ENCODE results near the gene NAPSA. TPM values are rescaled to one million over a fixed set of nuclear protein-coding genes. Genes with fewer than 3 reads are reported as not detected.
A peak's percentile ranks its signal among the peaks of the same experiment; 100 is the strongest.

The NAPSA gene
- total RNA-seq: under 1 TPM in 3 of 4 donors, not detected in 1; 0.43 to 0.84 (median 0.56) TPM
- 0.72 TPM for polyA plus RNA-seq
- long read RNA-seq, donor 1: 0 reads
- long read RNA-seq, donor 2: 0 reads
- long read RNA-seq, donor 3: 0 reads
- long read RNA-seq, donor 4: 0 reads

DNA sequence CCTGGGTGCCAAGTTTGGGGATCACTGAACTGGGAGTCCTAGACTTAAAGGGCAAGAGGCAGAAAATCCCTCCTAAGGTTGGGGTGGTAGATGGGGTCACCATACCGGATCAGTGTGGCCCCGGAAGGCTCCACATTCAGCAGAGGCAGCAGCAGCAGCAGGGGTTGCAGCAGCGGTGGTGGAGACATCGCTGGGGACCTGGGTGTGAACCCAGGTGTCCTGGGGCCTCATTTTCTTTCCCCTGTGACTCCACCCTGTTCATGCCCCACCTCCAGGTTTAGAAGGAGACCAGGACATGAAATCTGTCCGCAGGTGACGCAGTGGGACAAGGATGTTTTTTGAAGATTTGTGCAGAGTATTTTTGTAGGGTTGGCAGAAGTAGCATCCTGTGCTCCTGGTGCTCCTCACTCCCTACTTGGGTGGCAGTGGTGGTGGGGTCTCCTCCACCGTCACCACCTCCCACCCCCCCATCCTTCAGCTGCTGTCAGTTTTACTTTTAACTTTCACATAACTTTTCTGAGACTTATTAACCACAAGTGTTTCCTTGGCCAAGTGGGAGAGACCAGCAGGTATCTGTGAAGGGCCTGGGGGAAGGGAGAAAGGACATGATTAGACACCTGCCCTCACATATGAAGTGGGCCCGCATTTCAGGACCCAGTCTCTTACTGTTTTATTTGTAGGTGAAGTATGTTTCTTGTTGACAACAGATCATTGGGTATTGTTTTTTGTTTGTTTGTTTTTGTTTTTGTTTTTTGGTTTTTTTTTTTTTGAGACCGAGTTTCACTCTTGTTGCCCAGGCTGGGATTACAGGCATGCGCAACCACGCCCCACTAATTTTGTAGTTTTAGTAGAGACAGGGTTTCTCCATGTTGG is at the start of gene NAPSA:
NAPSA (minus strand) TSS at position 206 of the 873 bp plus-strand sequence; CDS start at position 188, 18 bp downstream.
- 82% methylated on average over 11 of the region's 11 CpGs for WGBS
- intact Hi-C loops (cut with DNase I): loop anchor here (5.0 to 10.0 kb wide), 4 partner anchors 47 to 419 kb away; no protein-coding TSS in a partner anchor
- Histone ChIP-seq H3K4me1 (ENCODE audit: control insufficient read depth, insufficient read depth, low read length) (no peaks in the 10 kb centered on the region), H3K27ac (ENCODE audit: low read length) (no peak within 1 kb of the TSS), H3K9me3 (ENCODE audit: control insufficient read depth, low read length) (no peaks in the 10 kb centered on the region), H3K4me3 (ENCODE audit: low read length) (no peak within 1 kb of the TSS), H3K27me3 (ENCODE audit: control insufficient read depth, insufficient read depth) (no peaks in the 10 kb centered on the region)
- DNase-seq: no peak
- no peak for ATAC-seq

- no peak for ATAC-seq
- no peaks in the 10 kb centered on the region for H3K4me1 ChIP-seq (ENCODE audit: control insufficient read depth, insufficient read depth, low read length)
- no peak for DNase-seq
- H3K27me3 ChIP-seq (ENCODE audit: control insufficient read depth, insufficient read depth): no peaks in the 10 kb centered on the region
- no peaks in the 10 kb centered on the region for H3K9me3 ChIP-seq (ENCODE audit: control insufficient read depth, low read length)
- WGBS: 96% methylated on average over 21 of the region's 21 CpGs
- no peak overlapping the region for H3K27ac ChIP-seq (ENCODE audit: low read length)
- intact Hi-C loops (cut with DNase I): loop anchor here in 2 of 4 donors (5.0 kb wide), 2 partner anchors 46 to 51 kb away; partner anchors contain the start of gene NAPSA (in 1 of the 2)
- no peak overlapping the region for H3K4me3 ChIP-seq (ENCODE audit: low read length)
Measured at GRCh38 chr19:50413531-50413930, 48.1 kb upstream of the NAPSA start.

DNA sequence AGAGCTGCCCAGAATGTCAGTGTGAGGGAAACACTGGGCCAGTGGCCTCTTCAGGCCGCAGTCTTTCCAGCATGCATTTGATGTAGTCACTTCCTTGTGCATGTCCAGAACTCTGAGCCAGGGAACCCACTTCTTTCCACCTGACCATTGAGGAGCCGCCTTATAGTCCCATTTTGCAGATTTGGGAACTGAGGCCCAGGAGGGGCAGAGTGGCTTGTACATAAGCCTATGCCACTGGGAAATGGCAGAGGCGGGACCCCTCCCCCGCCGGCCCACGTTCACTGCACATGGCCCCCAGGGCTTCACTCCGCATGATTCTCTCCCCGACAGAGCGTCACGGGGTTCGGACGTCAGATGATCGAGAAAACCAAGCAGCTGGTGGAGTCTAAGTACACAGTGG is 47.7 kb upstream of the NAPSA start:
- ATAC-seq (no peak), DNase-seq (no peak)
- Histone ChIP-seq H3K4me1 (ENCODE audit: control insufficient read depth, insufficient read depth, low read length) (no peaks in the 10 kb centered on the region), H3K27me3 (ENCODE audit: control insufficient read depth, insufficient read depth) (no peaks in the 10 kb centered on the region), H3K4me3 (ENCODE audit: low read length) (no peak overlapping the region), H3K27ac (ENCODE audit: low read length) (no peak overlapping the region), H3K9me3 (ENCODE audit: control insufficient read depth, low read length) (no peaks in the 10 kb centered on the region)
- intact Hi-C loops (cut with DNase I): loop anchor here in 2 of 4 donors (5.0 kb wide), 2 partner anchors 46 to 51 kb away; partner anchors contain the start of gene NAPSA (in 1 of the 2)
- WGBS: 95% methylated on average over 13 of the region's 13 CpGs

- intact Hi-C loops (cut with DNase I): loop anchor here in 2 of 4 donors (5.0 kb wide), 2 partner anchors 45 to 50 kb away; partner anchors contain the start of gene NAPSA (in 1 of the 2)
- H3K9me3 ChIP-seq (ENCODE audit: control insufficient read depth, low read length): no peaks in the 10 kb centered on the region
- H3K4me3 ChIP-seq (ENCODE audit: low read length): no peak overlapping the region
- no peaks in the 10 kb centered on the region for H3K27me3 ChIP-seq (ENCODE audit: control insufficient read depth, insufficient read depth)
- ATAC-seq: no peak
- H3K4me1 ChIP-seq (ENCODE audit: control insufficient read depth, insufficient read depth, low read length): no peaks in the 10 kb centered on the region
- no peak for DNase-seq
- H3K27ac ChIP-seq (ENCODE audit: low read length): no peak overlapping the region
- 97% methylated on average over 2 of the region's 2 CpGs for WGBS
Measured at GRCh38 chr19:50412419-50412818, 47.0 kb upstream of the NAPSA start.

- 88% methylated on average over 10 of the region's 10 CpGs for WGBS
- DNase-seq: no peak
- no peak for ATAC-seq
- no peaks in the 10 kb centered on the region for H3K27me3 ChIP-seq (ENCODE audit: control insufficient read depth, insufficient read depth)
- H3K4me3 ChIP-seq (ENCODE audit: low read length): no peak overlapping the region
- H3K4me1 ChIP-seq (ENCODE audit: control insufficient read depth, insufficient read depth, low read length): no peaks in the 10 kb centered on the region
- no peaks in the 10 kb centered on the region for H3K9me3 ChIP-seq (ENCODE audit: control insufficient read depth, low read length)
- H3K27ac ChIP-seq (ENCODE audit: low read length): no peak overlapping the region
- intact Hi-C loops (cut with DNase I): loop anchor here in 2 of 4 donors (5.0 kb wide), 2 partner anchors 43 to 48 kb away; partner anchors contain the start of gene NAPSA (in 1 of the 2)
Measured at GRCh38 chr19:50410109-50410508, 44.7 kb upstream of the NAPSA start.

DNA sequence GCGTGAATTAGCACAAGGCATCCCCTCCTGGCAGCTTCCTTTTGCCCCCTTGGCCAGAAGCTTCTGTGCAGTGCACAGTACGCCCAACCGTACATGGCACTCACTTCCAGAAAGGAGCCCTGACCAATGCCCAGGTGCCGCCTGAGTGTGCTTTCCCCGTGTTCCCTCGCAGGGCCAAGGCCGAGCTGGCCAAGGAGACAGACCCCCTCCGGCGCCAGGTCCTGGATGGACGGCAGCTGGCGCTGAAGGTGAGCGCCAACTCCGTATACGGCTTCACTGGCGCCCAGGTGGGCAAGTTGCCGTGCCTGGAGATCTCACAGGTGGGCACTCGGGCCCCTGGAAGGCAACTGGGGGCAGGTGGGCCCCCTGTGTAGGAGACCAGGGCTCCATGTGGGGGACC is 43.9 kb upstream of the NAPSA start:
- DNase-seq: no peak
- intact Hi-C loops (cut with DNase I): no loop called here
- no peaks in the 10 kb centered on the region for H3K27me3 ChIP-seq (ENCODE audit: control insufficient read depth, insufficient read depth)
- H3K27ac ChIP-seq (ENCODE audit: low read length): no peak overlapping the region
- H3K9me3 ChIP-seq (ENCODE audit: control insufficient read depth, low read length): no peaks in the 10 kb centered on the region
- no peak for ATAC-seq
- 94% methylated on average over 17 of the region's 17 CpGs for WGBS
- H3K4me3 ChIP-seq (ENCODE audit: low read length): no peak overlapping the region
- H3K4me1 ChIP-seq (ENCODE audit: control insufficient read depth, insufficient read depth, low read length): no peaks in the 10 kb centered on the region

GRCh38 chr19:50406829-50407228 is 41.4 kb upstream of the NAPSA start:
- DNase-seq (no peak), ATAC-seq (no peak)
- intact Hi-C loops (cut with DNase I): no loop called here
- Histone ChIP-seq H3K9me3 (ENCODE audit: control insufficient read depth, low read length) (no peaks in the 10 kb centered on the region), H3K27ac (ENCODE audit: low read length) (no peak overlapping the region), H3K4me1 (ENCODE audit: control insufficient read depth, insufficient read depth, low read length) (no peaks in the 10 kb centered on the region), H3K4me3 (ENCODE audit: low read length) (no peak overlapping the region), H3K27me3 (ENCODE audit: control insufficient read depth, insufficient read depth) (no peaks in the 10 kb centered on the region)
- 96% methylated on average over 19 of the region's 19 CpGs for WGBS

GRCh38 chr19:50406156-50406820 is 40.8 kb upstream of the NAPSA start:
- Histone ChIP-seq H3K27ac (ENCODE audit: low read length) (no peak overlapping the region), H3K9me3 (ENCODE audit: control insufficient read depth, low read length) (no peaks in the 10 kb centered on the region), H3K4me3 (ENCODE audit: low read length) (no peak overlapping the region), H3K4me1 (ENCODE audit: control insufficient read depth, insufficient read depth, low read length) (no peaks in the 10 kb centered on the region), H3K27me3 (ENCODE audit: control insufficient read depth, insufficient read depth) (no peaks in the 10 kb centered on the region)
- intact Hi-C loops (cut with DNase I): no loop called here
- ATAC-seq: no peak
- DNase-seq: no peak
- 90% methylated on average over 22 of the region's 22 CpGs for WGBS

- H3K4me3 ChIP-seq (ENCODE audit: low read length): no peak overlapping the region
- no peaks in the 10 kb centered on the region for H3K4me1 ChIP-seq (ENCODE audit: control insufficient read depth, insufficient read depth, low read length)
- peak in 1 of 2 donors; percentile 12 for ATAC-seq
- intact Hi-C loops (cut with DNase I): no loop called here
- H3K9me3 ChIP-seq (ENCODE audit: control insufficient read depth, low read length): no peaks in the 10 kb centered on the region
- 94% methylated on average over 41 of the region's 41 CpGs for WGBS
- H3K27me3 ChIP-seq (ENCODE audit: control insufficient read depth, insufficient read depth): no peaks in the 10 kb centered on the region
- no peak for DNase-seq
- H3K27ac ChIP-seq (ENCODE audit: low read length): no peak overlapping the region
Measured at GRCh38 chr19:50402544-50403301, 37.3 kb upstream of the NAPSA start.

- intact Hi-C loops (cut with DNase I): no loop called here
- Histone ChIP-seq H3K27ac (ENCODE audit: low read length) (no peak overlapping the region), H3K4me3 (ENCODE audit: low read length) (no peak overlapping the region), H3K27me3 (ENCODE audit: control insufficient read depth, insufficient read depth) (no peaks in the 10 kb centered on the region), H3K4me1 (ENCODE audit: control insufficient read depth, insufficient read depth, low read length) (no peaks in the 10 kb centered on the region), H3K9me3 (ENCODE audit: control insufficient read depth, low read length) (no peaks in the 10 kb centered on the region)
- ATAC-seq (peak in 1 of 2 donors; percentile 38), DNase-seq (no peak)
- WGBS: 92% methylated on average over 48 of the region's 48 CpGs
Measured at GRCh38 chr19:50401605-50402450, 36.4 kb upstream of the NAPSA start.

Data from right cardiac atrium (tissue), 5 donors.